ENCODE data around the gene CEL. TPM values are rescaled to one million over a fixed set of nuclear protein-coding genes. Genes with fewer than 3 reads are reported as not detected.

CEL gene
- total RNA-seq, 2 donors from 2014 or later = 0.78 to 5.3 TPM

DNA sequence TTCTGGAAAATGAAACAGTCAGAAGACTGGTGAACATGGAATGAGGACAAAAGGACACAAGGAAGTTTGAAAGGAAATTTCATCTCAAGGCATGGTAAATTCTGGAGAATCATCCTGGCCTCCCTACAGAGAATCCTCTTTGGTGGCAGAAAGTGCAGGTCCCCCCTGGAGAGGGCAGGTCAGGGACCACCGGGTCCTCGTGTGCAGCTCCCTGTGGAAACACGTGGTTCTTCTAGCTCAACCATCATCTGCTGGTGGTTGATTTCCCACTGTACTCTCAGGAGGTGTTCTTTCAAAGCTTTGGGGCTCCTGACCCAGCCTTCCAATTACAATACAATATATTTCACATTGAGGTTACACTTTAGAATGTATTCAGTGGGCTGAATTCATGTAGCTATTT lies 33.6 kb upstream of the CEL start:
- Histone ChIP-seq H3K27ac (no peak overlapping the region), H3K9me3 (no peaks in the 10 kb centered on the region), H3K27me3 (replicated peaks; ENCODE audit: insufficient read depth) (no peaks in the 10 kb centered on the region), H3K36me3 (no peaks in the 10 kb centered on the region), H3K4me3 (no peak overlapping the region), H3K4me1 (ENCODE audit: control insufficient read depth in 1 of 2, low read depth in 2 of 2) (peaks cover 15 to 29% of the 10 kb centered on the region in 2 donors)
- ATAC-seq (ENCODE audit: insufficient number of reproducible peaks, low FRiP score, low read depth) (no peak), DNase-seq (ENCODE audit: low spot score) (no peak)
- TF ChIP-seq, protein P1, sequence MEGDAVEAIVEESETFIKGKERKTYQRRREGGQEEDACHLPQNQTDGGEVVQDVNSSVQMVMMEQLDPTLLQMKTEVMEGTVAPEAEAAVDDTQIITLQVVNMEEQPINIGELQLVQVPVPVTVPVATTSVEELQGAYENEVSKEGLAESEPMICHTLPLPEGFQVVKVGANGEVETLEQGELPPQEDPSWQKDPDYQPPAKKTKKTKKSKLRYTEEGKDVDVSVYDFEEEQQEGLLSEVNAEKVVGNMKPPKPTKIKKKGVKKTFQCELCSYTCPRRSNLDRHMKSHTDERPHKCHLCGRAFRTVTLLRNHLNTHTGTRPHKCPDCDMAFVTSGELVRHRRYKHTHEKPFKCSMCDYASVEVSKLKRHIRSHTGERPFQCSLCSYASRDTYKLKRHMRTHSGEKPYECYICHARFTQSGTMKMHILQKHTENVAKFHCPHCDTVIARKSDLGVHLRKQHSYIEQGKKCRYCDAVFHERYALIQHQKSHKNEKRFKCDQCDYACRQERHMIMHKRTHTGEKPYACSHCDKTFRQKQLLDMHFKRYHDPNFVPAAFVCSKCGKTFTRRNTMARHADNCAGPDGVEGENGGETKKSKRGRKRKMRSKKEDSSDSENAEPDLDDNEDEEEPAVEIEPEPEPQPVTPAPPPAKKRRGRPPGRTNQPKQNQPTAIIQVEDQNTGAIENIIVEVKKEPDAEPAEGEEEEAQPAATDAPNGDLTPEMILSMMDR (IDR thresholded peaks at IDR 0.05) = no peak

DNA sequence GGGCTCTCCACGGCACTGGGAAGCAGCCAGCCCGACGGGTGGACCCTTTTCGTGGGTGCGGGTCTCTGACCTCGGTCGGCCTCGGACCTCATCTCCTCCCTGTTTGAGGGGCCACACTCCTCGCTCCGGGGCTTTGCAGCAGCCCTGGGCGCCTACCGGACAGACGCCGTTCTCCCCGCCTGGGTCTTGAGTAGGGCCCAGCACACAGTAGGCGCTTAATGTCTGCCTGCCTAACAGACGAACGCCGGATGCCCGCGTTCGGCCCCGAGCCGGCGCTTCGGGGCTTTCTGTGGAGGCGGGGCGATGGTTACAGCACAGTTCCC lies 31.8 kb upstream of the CEL start:
- H3K36me3 ChIP-seq = no peaks in the 10 kb centered on the region
- DNase-seq (ENCODE audit: low spot score) (no peak), ATAC-seq (ENCODE audit: insufficient number of reproducible peaks, low FRiP score, low read depth) (no peak)
- H3K27ac ChIP-seq = peak overlapping the region; percentile 90 to 95
- no peaks in the 10 kb centered on the region for H3K9me3 ChIP-seq
- H3K4me1 ChIP-seq (ENCODE audit: control insufficient read depth in 1 of 2, low read depth in 2 of 2) = peaks cover 15 to 29% of the 10 kb centered on the region in 2 donors
- no peaks in the 10 kb centered on the region for H3K27me3 ChIP-seq (replicated peaks; ENCODE audit: insufficient read depth)
- peak overlapping the region; percentile 99 for H3K4me3 ChIP-seq
- TF ChIP-seq, protein P1 (IDR thresholded peaks at IDR 0.05) = no peak

DNA sequence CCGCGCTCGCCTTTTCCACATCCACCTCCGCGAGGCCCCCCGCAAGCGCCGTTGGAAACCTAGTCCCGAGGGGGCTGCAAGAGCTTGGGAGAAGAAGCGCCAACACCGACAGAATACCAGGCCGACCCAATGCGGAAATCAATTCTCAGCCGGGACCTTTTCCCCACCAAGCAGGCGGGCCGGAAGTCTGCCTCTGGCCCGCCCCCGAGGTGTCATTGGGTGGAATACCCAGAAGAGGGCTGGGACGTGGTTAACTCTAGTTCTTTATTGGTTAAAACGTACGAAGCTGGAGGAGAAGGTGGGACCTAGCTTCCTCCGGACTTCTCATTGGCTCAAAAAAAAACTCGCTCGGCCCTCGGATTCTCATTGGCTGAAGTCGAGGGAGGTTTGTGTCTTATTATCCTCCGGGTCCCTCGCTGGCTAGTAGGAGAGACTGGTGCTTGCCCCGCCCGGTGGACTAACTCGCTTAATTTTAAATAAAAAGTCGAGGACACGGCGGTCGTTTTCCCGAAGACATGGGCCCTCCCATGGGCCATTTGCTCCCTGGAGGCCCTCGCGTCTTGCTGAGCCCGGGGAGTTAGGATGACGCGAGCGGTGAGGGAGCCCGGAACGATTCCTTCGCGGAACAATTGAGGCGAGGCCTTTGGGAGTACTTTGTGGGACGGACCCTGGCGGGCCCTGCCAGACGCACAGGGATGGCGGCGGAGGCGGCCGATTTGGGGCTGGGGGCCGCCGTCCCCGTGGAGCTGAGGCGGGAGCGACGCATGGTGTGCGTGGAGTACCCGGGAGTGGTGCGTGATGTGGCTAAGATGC lies 31.3 kb upstream of the CEL start, which contains the start of gene GTF3C5:
GTF3C5 (plus strand) TSS at position 681 of the 813 bp plus-strand sequence; CDS start at position 696, 15 bp downstream.
- Histone ChIP-seq H3K9me3 (no peaks in the 10 kb centered on the region), H3K27ac (peak within 1 kb of the TSS; percentile 91 to 95), H3K27me3 (replicated peaks; ENCODE audit: insufficient read depth) (no peaks in the 10 kb centered on the region), H3K4me3 (peak within 1 kb of the TSS; percentile 99), H3K4me1 (ENCODE audit: control insufficient read depth in 1 of 2, low read depth in 2 of 2) (peaks cover 15 to 29% of the 10 kb centered on the region in 2 donors), H3K36me3 (no peaks in the 10 kb centered on the region)
- peak; percentile 82 for DNase-seq (ENCODE audit: low spot score)
- TF ChIP-seq, protein P1 (IDR thresholded peaks at IDR 0.05) = no peak
- ATAC-seq (ENCODE audit: insufficient number of reproducible peaks, low FRiP score, low read depth) = peak; percentile 100

DNA sequence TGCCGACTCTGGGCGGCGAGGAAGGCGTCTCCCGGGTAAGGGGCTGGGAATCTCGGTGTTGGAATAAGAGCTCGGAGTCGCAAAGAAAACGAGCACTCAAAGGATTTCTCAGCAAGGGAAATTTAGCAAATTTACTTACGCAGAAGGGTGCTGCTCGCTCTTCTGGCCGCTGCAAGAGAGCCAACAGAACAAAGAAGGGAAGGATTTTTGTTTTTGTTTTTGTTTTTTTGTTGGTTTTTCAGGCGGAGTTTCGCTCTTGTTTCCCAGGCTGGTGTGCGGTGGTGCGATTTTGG lies 30.7 kb upstream of the CEL start:
- Histone ChIP-seq H3K4me1 (ENCODE audit: control insufficient read depth in 1 of 2, low read depth in 2 of 2) (peaks cover 15 to 29% of the 10 kb centered on the region in 2 donors), H3K36me3 (no peaks in the 10 kb centered on the region), H3K4me3 (peak overlapping the region; percentile 99), H3K9me3 (no peaks in the 10 kb centered on the region), H3K27me3 (replicated peaks; ENCODE audit: insufficient read depth) (no peaks in the 10 kb centered on the region), H3K27ac (peak overlapping the region; percentile 91 to 95)
- ATAC-seq (ENCODE audit: insufficient number of reproducible peaks, low FRiP score, low read depth) = no peak
- TF ChIP-seq, protein P1 (IDR thresholded peaks at IDR 0.05) = no peak
- DNase-seq (ENCODE audit: low spot score) = no peak

DNA sequence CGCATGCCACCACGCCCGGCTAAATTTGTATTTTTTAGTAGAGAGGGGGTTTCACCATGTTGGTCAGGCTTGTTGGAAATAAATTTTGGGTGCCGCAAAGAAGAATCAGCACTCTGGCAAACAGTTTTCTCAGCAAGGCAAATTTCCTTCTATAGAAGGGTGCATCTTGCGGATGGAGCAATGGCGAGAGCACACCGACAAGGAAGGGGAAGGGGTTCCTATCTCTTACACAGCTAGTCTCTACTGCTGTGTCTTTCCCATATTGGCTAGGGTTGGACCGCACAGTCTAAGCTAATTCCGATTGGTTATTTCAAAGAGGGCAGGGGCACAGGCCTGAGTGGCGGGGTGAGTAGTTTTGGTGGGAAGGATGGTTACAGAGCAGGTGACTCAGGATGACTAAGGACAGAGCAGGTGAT lies 30.3 kb upstream of the CEL start:
- no peaks in the 10 kb centered on the region for H3K27me3 ChIP-seq (replicated peaks; ENCODE audit: insufficient read depth)
- no peaks in the 10 kb centered on the region for H3K9me3 ChIP-seq
- peak overlapping the region; percentile 99 for H3K4me3 ChIP-seq
- H3K36me3 ChIP-seq = no peaks in the 10 kb centered on the region
- no peak overlapping the region for H3K27ac ChIP-seq
- TF ChIP-seq, protein P1 (IDR thresholded peaks at IDR 0.05) = no peak
- DNase-seq (ENCODE audit: low spot score) (no peak), ATAC-seq (ENCODE audit: insufficient number of reproducible peaks, low FRiP score, low read depth) (no peak)
- peaks cover 15 to 29% of the 10 kb centered on the region in 2 donors for H3K4me1 ChIP-seq (ENCODE audit: control insufficient read depth in 1 of 2, low read depth in 2 of 2)

Data from thoracic aorta (tissue), 2 donors.